Naive B cell (primary cell): ENCODE measurements around the gene PML. TPM values are rescaled to one million over a fixed set of nuclear protein-coding genes. Genes with fewer than 3 reads are reported as not detected.

Experiments
- ATAC-seq, 2 donors: fragments of 150-1000 bp; cut with Tn5 transposase; 2 replicates each; pipeline ENCODE4 v1.10.0; 2021; ENCODE audit warnings: low read depth in 2 of 2, mild to moderate bottlenecking in 2 of 2, moderate library complexity in 2 of 2
- DNase-seq: peaks from one replicate; pipeline ENCODE4 v3.0.0; 2022
- H3K27ac Mint-ChIP-seq, 6 donors: one replicate each; pipeline ENCODE4 v1.8.0; 2020 to 2022; ENCODE audit warnings: mild to moderate bottlenecking in 6 of 6, mixed read lengths in 6 of 6, moderate library complexity in 5 of 6, inconsistent platforms in 2 of 6
- H3K27me3 Mint-ChIP-seq, 3 donors: one replicate each; pipeline ENCODE4 v1.8.0; 2021 to 2022; ENCODE audit warnings: mixed read lengths in 3 of 3, mild to moderate bottlenecking in 1 of 3
- H3K36me3 Mint-ChIP-seq, 2 donors: one replicate each; pipeline ENCODE4 v1.8.0; 2020 to 2022; ENCODE audit warnings: mixed read lengths in 2 of 2, inconsistent platforms in 1 of 2, mild to moderate bottlenecking in 1 of 2
- H3K4me1 Mint-ChIP-seq, 3 donors: one replicate each; pipeline ENCODE4 v1.8.0; 2020 to 2022; ENCODE audit warnings: mixed read lengths in 3 of 3, inconsistent platforms in 1 of 3, mild to moderate bottlenecking in 1 of 3, moderate library complexity in 1 of 3
- H3K4me3 Mint-ChIP-seq, 8 donors: one replicate each; pipeline ENCODE4 v1.8.0; 2020 to 2022; ENCODE audit warnings: mild to moderate bottlenecking in 8 of 8, mixed read lengths in 8 of 8, moderate library complexity in 8 of 8, inconsistent platforms in 2 of 8
- H3K9me3 Mint-ChIP-seq, 7 donors: one replicate each; pipeline ENCODE4 v1.8.0; 2020 to 2022; ENCODE audit warnings: mixed read lengths in 7 of 7, mild to moderate bottlenecking in 5 of 7, inconsistent platforms in 2 of 7, moderate library complexity in 1 of 7
- polyA plus RNA-seq, 6 donors: library from polyadenylated mRNA; unstranded; fragments of 300-500 nt; fragmentation: Illumina TruSeq; gene quantifications; one replicate each; pipeline ENCODE4 v1.2.3, GENCODE V29; 2021; ENCODE audit warnings: low read depth in 6 of 6

Gene PML
- polyA plus RNA-seq, 6 donors from 2014 or later, result 6.4 to 39.8 (median 18.9) TPM

DNA sequence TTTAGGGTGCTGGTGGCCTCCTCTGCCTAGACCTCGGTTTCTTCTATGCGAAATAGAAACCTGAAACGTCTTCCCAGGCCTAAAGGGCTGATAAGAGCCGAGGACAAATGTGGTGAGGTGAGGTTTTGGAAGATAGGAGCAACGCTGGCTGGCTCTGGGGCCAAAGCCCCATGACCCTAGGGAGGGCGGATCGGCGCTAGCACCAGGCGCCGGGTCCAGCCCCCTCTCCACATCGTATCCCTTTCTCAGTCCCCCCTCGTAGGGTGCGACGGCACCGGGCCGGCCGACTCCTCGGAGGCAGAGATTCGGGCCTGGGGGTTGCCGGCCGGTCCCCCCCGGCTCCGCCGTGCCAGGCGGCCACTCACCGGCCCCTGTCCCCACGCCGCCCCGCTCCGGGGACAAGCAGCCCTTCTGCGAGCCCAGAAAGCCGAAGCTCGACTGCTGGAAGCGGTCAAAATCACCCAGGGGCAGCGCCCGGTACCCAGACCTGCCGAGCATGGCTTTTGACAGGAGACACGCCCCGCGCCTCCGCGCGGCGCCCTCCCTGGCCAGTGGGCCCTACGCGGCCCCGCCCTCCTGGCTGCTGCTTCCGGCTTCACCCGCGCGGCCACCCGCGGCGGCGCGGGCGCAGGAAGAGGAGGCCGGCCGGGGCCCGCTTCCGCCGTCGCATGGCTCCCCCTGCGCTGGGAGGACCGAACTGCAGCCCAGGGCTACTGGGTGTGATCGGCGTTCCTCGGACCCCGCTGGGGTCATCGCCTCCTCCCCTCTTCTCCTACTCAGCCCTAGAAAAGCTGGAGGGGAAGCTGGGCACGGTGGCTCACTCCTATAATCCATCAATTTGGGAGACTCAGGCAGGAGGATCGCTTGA is 2.6 kb upstream of the PML start, which contains the start of gene STOML1:
TSS of gene STOML1 (minus strand) at position 570 of the 868 bp plus-strand sequence. CDS start at position 498, 72 bp downstream.
- Mint-ChIP-seq H3K27ac (peak within 1 kb of the TSS; percentile 56 to 92 (median 72)), H3K27me3 (no peaks in the 10 kb centered on the region), H3K4me1 (peaks cover 41 to 78% (median 55%) of the 10 kb centered on the region in 3 donors), H3K36me3 (no peaks in the 10 kb centered on the region), H3K9me3 (no peaks in the 10 kb centered on the region), H3K4me3 (peak within 1 kb of the TSS; percentile 81 to 97 (median 89))
- DNase-seq (peak; percentile 94), ATAC-seq (peak; percentile 76 to 83)

DNA sequence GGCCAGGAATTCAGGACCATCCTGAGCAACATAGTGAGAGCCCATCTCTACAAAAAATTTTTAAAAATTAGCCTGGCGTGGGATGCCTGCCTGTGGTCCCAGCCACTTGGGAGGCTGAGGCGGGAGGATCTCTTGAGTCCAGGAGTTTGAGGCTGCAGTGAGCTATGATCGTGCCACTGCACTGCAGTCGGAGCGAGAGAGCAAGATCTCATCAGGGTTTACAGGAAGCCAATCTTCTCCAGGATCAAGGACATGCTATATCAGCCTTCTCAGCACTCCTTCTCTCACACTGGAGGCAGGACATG is 2.0 kb upstream of the PML start:
- DNase-seq (no peak), ATAC-seq (no peak)
- Mint-ChIP-seq H3K4me1 (peaks cover 45 to 79% (median 57%) of the 10 kb centered on the region in 3 donors), H3K27me3 (no peaks in the 10 kb centered on the region), H3K9me3 (no peaks in the 10 kb centered on the region), H3K36me3 (no peaks in the 10 kb centered on the region), H3K27ac (peak overlapping the region in 5 of 6 donors; percentile 10 to 86 (median 47)), H3K4me3 (peak overlapping the region; percentile 62 to 97 (median 88))

DNA sequence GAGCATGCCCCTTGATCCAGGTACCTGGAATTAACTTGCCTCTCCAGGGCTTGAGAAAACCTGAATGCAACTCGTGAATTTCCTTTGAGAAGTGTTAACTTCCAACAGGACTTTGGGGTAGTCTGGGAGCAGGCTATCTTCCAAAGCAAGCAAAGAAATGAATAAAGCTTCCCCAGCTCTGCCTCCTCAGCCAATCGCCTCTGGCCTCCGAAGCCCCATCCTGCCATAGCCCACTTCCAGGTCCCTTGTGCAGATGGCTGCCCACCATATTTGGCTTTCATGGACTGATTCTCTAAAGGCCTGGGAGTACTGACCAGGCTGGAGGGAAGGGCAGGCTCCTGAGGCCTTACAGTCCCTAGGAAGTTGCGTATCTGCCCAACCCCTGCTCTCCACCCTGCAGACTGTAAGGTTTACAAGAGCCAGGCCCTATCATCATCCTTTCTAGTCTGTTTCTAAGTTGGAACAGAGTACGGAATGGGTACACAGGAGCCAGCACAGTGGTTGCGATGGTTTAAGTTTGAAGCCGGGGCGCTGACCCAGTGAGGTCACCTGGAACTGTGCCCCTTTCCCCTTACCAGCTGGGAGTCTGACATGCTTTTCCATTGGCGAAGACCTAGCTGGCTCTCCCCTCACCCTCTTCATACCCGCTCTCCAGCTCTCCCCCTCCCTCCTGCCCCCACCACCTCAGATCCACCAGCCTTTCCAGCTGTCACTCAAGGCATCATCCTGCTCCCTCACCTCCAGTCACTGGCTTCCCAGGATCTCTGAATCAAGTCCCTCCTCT is 1.1 kb upstream of the PML start:
- H3K9me3 Mint-ChIP-seq, result no peaks in the 10 kb centered on the region
- ATAC-seq (no peak), DNase-seq (no peak)
- H3K4me3 Mint-ChIP-seq, result peak overlapping the region; percentile 89 to 99 (median 94)
- H3K36me3 Mint-ChIP-seq, result no peaks in the 10 kb centered on the region
- H3K27ac Mint-ChIP-seq, result peak overlapping the region in 4 of 6 donors; percentile 53 to 98 (median 70)
- peaks cover 45 to 79% (median 59%) of the 10 kb centered on the region in 3 donors for H3K4me1 Mint-ChIP-seq
- H3K27me3 Mint-ChIP-seq, result no peaks in the 10 kb centered on the region

DNA sequence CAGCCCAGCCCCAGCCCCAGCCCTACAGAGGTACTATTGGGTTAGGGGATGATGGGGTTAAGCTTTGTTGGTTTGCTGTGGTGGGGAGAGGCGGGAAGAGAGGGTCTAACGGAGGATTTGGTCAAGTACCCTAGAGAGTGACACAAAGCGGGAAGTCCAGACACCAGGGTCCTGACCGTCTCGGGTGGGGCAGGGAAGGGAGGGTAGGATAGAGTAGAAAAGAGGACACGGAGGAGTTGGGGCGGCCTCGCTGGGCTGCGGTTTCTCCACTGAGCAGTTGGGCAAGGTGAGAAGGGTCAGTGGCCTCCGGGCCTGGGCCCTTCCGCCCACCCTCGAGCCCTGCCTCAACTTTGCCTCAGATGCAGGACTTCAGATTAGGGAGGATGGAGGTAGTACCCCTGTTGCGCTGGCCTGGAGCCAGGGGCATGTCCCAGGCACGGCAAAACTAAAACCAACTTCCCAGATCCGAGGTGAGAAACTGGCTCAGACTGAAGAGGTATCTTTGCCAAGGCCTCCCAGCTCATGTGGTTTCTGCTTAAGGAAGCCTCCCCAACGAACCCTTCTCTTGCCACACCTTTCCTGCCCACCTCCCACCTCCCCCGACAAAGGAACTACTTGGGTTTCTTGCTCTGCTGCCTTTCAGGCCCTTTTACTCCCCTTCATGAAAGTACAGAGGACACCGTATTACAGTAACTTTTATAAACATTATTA is 551 bp downstream of the PML start:
- H3K9me3 Mint-ChIP-seq, result no peaks in the 10 kb centered on the region
- H3K27me3 Mint-ChIP-seq, result no peaks in the 10 kb centered on the region
- DNase-seq (no peak), ATAC-seq (no peak)
- peaks cover 49 to 81% (median 71%) of the 10 kb centered on the region in 3 donors for H3K4me1 Mint-ChIP-seq
- H3K4me3 Mint-ChIP-seq, result peak overlapping the region; percentile 89 to 99 (median 94)
- peak overlapping the region; percentile 84 to 98 (median 92) for H3K27ac Mint-ChIP-seq
- peaks cover 7 to 8% of the 10 kb centered on the region in 2 donors for H3K36me3 Mint-ChIP-seq

DNA sequence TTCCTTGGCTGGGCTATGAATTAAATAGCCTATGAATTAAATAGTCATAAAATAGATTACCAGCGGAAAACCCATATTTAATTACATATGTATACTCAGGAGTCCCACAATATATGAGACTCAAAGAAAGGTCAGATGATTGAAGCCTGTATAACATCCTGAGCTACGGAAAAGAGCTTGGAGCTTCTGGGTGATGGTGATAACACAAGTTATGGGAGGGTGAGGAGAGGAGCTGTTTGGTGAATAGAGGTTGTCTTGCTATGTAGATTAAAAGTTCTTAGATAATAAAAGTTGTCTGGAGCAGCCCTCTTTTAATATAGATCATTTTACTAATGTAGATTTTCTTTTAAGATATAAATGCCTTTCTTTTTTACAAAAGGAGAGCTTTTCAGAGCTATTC is 1.8 kb downstream of the PML start:
- Mint-ChIP-seq H3K9me3 (no peaks in the 10 kb centered on the region), H3K4me1 (peaks cover 47 to 77% (median 73%) of the 10 kb centered on the region in 3 donors), H3K4me3 (peak overlapping the region; percentile 89 to 99 (median 94)), H3K27me3 (no peaks in the 10 kb centered on the region), H3K36me3 (peaks cover 7 to 8% of the 10 kb centered on the region in 2 donors), H3K27ac (peak overlapping the region; percentile 45 to 98 (median 86))
- DNase-seq (no peak), ATAC-seq (no peak)

DNA sequence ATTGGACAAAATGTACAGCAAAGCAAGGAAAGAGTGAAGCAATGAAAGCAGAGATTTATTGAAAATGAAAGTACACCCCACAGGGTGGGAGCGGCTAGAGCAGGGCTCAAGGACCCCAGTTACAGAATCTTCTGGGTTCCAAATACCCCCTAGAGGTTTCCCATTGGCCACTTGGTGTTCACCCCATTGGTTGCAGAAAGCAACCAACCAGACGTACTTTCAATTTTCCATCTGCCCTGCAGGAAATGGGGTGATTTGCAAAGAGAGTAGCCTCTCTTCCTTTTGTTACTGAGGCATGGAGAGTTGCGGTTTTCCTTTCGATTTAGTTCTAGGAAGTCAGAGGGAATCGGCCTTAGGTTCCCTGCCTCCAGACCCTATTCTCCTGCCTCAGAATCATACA is 2.4 kb downstream of the PML start:
- peaks cover 7 to 8% of the 10 kb centered on the region in 2 donors for H3K36me3 Mint-ChIP-seq
- peaks cover 45 to 81% (median 71%) of the 10 kb centered on the region in 3 donors for H3K4me1 Mint-ChIP-seq
- H3K9me3 Mint-ChIP-seq, result no peaks in the 10 kb centered on the region
- peak overlapping the region; percentile 77 to 99 (median 90) for H3K4me3 Mint-ChIP-seq
- no peak for ATAC-seq
- H3K27ac Mint-ChIP-seq, result peak overlapping the region; percentile 45 to 98 (median 86)
- H3K27me3 Mint-ChIP-seq, result no peaks in the 10 kb centered on the region
- peak; percentile 44 for DNase-seq

DNA sequence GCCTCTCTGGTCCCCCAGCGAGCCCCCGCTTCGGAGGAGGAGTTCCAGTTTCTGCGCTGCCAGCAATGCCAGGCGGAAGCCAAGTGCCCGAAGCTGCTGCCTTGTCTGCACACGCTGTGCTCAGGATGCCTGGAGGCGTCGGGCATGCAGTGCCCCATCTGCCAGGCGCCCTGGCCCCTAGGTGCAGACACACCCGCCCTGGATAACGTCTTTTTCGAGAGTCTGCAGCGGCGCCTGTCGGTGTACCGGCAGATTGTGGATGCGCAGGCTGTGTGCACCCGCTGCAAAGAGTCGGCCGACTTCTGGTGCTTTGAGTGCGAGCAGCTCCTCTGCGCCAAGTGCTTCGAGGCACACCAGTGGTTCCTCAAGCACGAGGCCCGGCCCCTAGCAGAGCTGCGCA is 3.5 kb downstream of the PML start:
- no peak for DNase-seq
- H3K4me3 Mint-ChIP-seq, result peak overlapping the region in 4 of 8 donors; percentile 12 to 97 (median 60)
- H3K27me3 Mint-ChIP-seq, result no peaks in the 10 kb centered on the region
- no peak for ATAC-seq
- H3K36me3 Mint-ChIP-seq, result peaks cover 7 to 8% of the 10 kb centered on the region in 2 donors
- peak overlapping the region in 2 of 6 donors; percentile 29 to 85 for H3K27ac Mint-ChIP-seq
- peaks cover 40 to 72% (median 67%) of the 10 kb centered on the region in 3 donors for H3K4me1 Mint-ChIP-seq
- no peaks in the 10 kb centered on the region for H3K9me3 Mint-ChIP-seq

DNA sequence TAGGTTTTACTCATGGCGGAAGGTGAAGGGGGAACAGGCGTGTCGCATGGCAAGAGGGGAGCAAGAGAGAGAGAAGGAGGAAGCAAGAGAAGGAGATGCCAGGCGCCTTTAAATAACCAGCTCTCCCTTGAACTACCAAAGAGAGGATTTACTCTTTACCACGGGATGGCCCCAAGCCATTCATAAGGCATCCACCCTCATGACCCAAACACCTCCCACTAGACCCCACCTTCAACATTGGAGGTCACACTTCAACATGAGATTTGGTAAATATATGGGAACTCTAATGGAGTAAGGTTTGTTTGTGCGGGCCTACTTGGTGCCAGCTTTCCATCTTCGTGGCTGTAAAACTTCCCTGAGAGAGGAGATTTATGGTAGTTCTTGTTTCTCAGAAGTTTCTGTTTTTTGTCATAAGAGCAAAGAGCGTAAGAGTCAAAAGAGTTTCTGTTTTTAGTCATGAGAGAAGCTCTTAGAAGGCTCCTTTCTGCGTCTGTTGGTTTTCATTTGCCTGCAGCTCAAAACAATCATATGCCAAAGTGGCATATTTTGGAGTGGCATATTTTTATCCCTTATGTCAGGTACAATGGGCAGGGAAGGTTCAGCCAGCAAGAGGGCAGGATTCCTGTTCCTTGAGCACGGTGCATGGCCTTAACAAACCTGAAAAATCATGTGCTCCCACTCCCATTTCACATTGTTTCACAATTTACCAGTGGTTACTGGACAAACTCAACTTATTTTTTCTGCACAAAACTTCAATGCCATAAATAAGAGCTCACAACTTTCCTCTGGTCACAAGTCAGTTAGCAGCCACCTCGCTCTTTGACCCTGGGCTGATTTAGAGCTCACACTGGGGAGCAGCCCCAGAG is 12.5 kb downstream of the PML start:
- H3K27me3 Mint-ChIP-seq, result no peaks in the 10 kb centered on the region
- peak overlapping the region; percentile 16 to 86 (median 74) for H3K4me3 Mint-ChIP-seq
- ATAC-seq, result peak in 1 of 2 donors; percentile 18
- H3K4me1 Mint-ChIP-seq, result peaks cover 48 to 77% (median 59%) of the 10 kb centered on the region in 3 donors
- peaks cover 22 to 28% of the 10 kb centered on the region in 2 donors for H3K36me3 Mint-ChIP-seq
- H3K9me3 Mint-ChIP-seq, result peaks cover 0 to 2% (median 0%) of the 10 kb centered on the region in 7 donors
- peak overlapping the region; percentile 84 to 99 (median 94) for H3K27ac Mint-ChIP-seq
- DNase-seq, result no peak

DNA sequence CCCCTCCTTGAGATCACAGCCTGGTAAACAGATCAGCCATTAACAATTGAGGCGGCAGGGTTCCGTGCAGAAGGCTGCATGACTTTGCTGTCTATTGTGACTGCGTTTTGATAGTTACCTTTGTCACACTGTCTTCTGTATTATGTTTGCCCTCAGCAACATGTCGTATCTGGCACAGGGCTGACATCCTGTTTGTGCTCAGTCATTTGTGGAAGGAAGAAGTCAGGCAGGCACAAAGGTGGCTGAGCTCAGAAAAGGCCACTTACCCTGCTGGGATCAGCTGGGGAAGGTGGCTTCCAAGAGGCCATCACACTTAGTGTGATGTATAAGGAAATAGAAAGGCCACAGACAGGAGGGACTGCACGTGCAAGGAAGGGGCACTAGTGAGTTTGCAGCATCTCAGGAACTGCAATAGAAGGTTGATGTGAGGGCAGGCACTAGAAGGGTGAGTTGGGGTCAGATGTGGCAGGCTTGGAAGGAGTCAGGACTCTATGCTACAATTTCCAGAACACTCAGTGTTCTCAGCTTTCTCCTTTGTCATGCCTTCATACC is 13.4 kb downstream of the PML start:
- H3K4me3 Mint-ChIP-seq, result peak overlapping the region; percentile 1 to 86 (median 75)
- H3K27me3 Mint-ChIP-seq, result no peaks in the 10 kb centered on the region
- peaks cover 0 to 7% (median 0%) of the 10 kb centered on the region in 7 donors for H3K9me3 Mint-ChIP-seq
- peak; percentile 95 to 96 for ATAC-seq
- peak overlapping the region; percentile 47 to 99 (median 94) for H3K27ac Mint-ChIP-seq
- peaks cover 23 to 30% of the 10 kb centered on the region in 2 donors for H3K36me3 Mint-ChIP-seq
- peaks cover 48 to 73% (median 59%) of the 10 kb centered on the region in 3 donors for H3K4me1 Mint-ChIP-seq
- DNase-seq, result no peak

DNA sequence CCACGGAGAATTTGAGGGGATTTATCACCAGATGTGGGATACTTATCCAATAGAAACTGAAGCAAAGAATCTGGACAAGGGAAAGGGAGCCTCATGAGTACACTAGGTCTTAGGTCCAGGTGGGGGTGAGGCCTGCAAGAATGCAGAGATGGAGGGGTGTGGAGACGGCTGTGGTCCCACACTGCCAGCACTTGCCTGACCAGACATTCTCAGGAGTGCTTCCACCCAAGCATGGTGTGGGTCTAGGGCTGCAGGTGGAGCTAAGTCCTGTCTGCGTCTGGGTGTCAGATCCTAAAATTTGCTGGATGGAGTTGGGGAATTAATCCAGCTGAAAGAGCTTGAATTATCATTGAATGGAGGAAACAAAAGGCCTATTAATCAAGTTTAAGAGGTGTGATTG is 14.4 kb downstream of the PML start:
- Mint-ChIP-seq H3K36me3 (peaks cover 27 to 32% of the 10 kb centered on the region in 2 donors), H3K27ac (peak overlapping the region in 4 of 6 donors; percentile 84 to 90 (median 88)), H3K4me1 (peaks cover 45 to 71% (median 62%) of the 10 kb centered on the region in 3 donors), H3K27me3 (no peaks in the 10 kb centered on the region), H3K9me3 (peaks cover 0 to 7% (median 0%) of the 10 kb centered on the region in 7 donors), H3K4me3 (peak overlapping the region in 1 of 8 donors; percentile 86)
- DNase-seq (no peak), ATAC-seq (no peak)

DNA sequence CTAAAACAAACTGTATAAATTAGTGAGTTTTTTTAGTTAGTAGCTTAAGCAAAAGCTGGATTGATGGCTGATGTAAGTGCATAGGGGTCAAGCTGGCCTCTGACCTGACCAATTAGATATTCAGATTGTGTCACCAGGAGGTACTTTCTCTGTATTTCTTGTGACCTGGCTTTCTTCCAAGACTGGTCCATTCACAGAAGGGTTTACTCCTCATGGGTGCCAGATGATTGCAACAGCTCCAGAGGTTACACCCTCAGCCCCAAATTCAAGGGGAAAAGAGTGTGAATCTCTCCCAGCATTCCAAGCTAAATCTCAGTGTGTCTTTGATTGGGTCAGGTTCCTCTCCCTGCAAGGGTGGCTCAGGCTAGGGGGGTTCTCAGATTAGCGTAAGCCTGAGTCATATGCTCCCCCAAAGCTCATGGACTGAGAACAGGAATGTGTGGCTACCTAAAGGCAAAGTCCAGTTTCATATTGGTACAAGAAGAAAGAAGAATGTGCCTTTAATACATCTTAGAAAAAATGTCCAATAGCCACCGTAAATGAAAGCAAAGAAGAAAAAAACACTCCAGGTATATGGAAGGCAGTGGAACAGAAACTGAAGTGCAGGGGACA is 16.5 kb downstream of the PML start:
- Mint-ChIP-seq H3K27ac (peak overlapping the region in 1 of 6 donors; percentile 47), H3K4me1 (peaks cover 49 to 71% (median 67%) of the 10 kb centered on the region in 3 donors), H3K4me3 (peak overlapping the region in 1 of 8 donors; percentile 28), H3K27me3 (no peaks in the 10 kb centered on the region), H3K36me3 (peaks cover 24 to 35% of the 10 kb centered on the region in 2 donors), H3K9me3 (peaks cover 0 to 7% (median 0%) of the 10 kb centered on the region in 7 donors)
- ATAC-seq, result no peak
- no peak for DNase-seq
